HT-29 (cell line): Measurements from ENCODE around the gene FOXA2. TPM values are rescaled to one million over a fixed set of nuclear protein-coding genes. Genes with fewer than 3 reads are reported as not detected.
"Not testable (repeated sequence)": the region's sequence is repeated elsewhere in the genome, so short reads cannot be mapped to it uniquely, and the experiment has no call there.

ENCODE experiments used
- DNase-seq: peaks from one replicate; pipeline ENCODE4 v3.0.0-alpha.2; 2015; ENCODE audit warnings: low spot score
- total RNA-seq: library from RNA; depleted of rRNA; stranded (reverse); fragments of >200 nt; shearing (Covaris generic); gene quantifications from 2 replicates; pipeline ENCODE4 v1.2.3, GENCODE V29; 2014

The FOXA2 gene
- total RNA-seq, 1 experiment from 2014 or later: 9.1 TPM

DNA sequence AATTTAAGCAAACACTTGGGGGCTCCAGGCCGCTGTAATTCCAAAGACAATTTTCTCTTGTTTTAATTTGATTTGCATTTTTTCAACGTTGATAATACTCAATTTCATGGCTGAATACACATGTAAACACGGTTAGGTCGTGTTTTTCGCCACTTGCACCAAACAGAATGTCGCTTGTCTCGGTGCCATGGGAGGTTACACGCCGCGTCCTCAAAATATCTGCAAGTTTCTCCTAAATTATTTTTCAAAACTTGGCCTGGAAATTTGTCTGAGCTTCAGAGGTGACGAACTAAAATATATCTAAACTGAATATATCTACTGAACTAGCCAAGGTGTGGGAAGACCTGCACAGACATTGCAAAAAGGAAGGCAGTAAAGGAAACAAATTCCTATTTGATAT lies 15.0 kb downstream of the FOXA2 start:
- no peak for DNase-seq

DNA sequence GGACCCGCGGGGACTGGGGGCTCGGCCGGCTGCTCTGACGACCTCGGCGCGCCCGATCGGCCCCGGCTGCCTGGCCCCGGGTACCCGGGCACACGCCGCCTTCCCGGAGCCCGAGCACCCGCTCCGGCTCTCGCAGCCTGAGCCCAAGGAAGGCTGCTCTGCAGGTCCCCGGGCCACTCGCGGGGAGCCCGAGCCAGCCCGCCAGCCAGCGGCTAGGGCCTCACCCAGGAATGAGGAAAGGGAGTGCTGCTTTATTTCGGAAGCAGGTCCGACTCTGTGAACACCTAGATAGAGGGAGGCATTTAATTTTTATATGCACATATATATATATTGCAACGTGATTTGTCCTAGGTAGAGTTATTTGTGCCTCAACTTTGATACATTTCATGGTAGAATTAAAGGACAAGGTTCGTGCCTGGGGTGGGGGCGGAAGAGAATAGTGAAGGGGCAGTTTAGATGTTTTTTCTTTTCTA lies 15.5 kb downstream of the FOXA2 start:
- DNase-seq: no peak

DNA sequence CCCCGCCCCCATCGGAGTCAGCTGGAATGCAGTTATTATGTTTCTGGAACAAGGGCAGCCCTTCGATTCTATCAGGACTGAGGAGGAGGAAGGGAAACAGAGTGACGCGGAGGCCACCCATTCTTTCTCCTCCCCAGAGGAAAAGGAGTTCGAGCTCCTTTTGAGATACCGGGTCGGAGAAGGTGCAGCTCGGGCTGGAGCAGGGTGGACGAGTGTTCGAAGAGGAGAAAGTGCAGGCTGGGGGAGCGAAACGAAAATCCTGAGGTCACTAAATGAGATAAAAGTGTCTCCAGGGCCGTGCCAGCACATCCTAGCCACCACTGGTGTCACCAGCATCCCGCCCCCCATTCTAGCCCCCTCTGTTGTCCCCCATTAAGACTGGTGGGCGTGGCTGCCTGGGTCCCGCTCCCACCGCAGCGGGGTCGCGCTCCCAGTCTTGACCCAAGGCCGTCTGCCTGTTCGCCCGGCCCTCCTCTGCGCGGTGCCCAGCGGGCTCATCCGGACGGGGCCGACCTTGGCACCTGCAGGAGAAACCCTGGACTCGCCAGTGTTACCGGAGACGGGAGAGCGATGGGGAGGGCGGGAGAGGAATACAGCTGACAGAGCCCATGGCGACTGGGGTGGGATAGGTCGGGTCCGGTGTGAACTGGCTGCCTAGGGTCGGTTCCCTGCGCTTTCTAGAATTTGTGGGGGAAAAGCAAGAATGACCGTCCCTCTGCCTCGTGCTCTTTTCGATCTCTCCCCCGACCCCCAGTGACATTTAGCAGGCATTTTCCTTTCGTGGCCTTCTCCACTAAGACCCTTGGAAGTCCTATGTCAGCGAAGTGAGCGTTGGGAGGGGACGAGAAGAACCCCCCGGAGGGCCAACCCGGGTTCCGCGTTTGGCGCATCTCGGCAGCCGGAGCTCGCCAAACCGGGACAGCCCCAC lies 16.2 kb downstream of the FOXA2 start:
- no peak for DNase-seq

DNA sequence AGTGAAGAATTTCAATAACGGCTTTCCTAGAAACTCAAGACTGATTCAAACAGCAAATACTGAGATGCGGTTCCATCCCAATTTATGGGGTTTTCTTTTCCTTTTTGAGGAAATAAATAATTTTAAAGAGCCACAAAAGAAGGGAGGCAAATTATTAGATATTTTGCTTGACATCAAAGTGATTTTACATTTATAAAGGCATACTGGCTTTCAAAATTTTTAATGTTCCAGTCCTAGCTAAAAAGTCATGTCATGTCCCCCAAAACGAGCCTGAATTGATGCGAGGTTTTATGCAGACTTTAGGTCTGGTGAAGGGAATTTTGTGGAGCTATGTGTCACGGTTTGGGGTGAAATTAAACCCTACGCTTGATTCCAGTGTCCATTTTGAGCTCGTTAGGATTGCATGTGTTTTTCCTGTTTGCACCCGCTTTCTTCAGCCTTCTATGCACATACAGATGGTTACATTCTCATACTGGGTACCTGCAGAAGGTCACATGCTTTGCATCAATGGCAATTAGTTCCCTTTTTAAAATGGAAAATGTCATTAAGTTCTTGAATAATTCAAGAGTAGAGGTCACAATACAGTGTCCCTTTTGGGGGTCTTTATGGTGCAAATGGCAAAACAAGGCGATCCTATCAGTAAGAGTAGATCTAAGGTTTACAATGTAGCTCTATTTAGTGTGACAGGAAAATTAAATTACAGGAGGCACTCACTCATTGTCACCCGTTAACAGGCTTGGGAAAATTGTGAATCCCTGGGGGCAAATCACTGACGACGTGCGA lies 17.3 kb downstream of the FOXA2 start:
- no peak for DNase-seq

DNA sequence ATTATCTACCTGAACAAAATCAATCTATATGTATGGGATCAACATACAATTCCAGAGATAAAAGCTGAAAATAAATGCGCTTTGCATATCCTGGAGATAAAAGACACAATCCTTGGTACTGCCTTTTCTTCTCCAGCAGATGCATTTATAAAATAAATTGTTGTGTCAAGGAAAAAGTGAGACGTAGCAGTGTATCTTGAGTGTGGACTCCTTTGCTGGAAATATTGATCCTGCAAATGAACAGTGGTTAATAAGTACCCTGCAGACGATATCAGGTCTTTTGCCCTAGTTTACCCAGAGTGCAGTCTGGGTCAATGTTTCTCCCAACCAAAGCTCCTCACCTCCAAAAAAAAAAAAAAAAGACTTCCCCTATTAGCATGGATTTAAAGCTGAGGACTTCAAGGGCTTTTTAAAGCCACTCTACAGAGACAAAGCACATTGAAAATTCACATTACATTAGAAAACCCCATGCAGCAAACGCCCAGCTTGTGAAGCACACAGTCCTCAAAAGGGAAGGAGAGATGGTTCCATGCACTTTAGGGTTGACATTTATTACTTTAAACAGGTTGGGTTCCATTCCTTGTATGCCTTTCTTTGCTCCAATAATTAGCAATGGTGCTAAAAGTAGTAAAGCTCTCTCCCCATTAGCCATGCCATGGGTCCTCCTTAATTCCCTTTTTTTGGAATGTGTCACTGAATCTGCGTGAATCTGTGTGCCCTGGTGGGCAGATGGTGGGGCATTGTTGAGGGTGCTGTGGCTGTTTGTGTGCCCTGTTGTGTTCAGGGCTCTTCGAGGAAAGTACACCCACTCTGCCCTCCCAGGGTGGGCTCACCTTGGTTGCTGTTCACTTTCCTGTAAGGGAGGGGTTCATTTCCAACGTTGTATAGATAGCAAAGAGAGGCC lies 21.1 kb downstream of the FOXA2 start:
- DNase-seq: no peak

DNA sequence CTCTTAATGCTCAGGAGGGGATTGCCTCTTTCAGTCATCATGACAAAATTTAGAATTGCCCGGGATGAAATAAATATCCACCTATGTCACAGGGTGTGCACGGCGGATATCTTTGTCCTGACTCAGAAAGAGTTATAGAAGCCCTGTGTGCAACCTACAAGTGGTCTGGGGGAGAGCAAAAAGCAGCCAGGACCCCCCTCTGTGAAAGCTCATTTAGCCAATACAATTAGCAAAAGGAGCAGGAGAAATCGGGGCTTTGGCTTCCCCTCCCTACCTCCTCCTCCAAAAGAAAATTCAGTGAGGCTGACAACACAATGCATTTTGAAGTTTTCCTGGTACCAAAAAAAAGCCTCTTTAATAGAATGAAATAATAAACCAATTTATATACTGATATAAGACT lies 21.8 kb downstream of the FOXA2 start:
- no peak for DNase-seq

DNA sequence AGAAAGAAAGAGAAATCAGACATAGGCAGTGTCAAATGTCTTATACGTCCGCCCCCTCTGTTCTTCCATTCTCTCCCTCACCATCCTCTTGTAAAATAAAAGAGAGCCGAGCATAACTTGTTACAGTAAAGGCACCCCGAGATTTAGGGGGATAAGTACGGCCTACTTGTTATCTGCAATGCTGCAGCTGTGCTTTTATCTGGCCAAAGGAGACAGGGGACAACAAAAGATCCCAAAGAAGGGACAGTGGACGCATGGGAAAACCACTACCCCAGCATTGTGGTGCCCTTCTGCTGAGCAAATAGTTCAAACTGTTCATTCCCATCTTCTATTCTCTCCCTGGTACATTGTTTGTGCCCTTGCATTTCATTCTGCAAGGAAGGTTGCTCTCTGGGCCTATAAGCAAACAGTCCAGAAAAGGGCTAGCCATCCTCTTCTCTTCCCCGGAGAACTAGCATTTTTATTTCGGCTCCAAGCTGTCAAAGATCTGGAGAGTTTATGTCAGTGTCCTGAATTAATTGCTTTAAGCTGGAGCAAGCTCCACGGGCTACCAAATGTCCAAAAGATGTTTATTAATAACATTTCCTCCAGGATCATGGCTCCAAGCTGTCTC lies 22.3 kb downstream of the FOXA2 start:
- DNase-seq: no peak

DNA sequence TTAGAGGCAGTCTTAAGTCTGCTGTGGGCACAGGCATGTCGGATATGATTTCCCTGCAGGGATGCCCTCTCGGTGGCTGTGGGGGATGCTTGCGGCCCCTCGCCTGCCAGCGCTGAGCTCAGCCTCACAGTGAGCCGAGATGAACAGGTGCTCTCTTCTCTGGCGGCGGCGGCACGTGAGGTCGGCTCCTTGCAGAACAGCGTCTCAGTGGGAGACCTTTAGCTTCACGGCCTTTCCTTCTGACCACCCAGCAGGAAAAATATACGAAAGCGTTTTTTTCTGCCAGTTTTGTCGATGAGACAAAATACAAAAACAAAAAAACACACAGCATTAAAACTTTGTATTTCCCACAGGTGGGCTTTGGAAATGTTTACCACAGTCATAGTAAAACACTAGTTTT lies 23.6 kb downstream of the FOXA2 start:
- DNase-seq: no peak

DNA sequence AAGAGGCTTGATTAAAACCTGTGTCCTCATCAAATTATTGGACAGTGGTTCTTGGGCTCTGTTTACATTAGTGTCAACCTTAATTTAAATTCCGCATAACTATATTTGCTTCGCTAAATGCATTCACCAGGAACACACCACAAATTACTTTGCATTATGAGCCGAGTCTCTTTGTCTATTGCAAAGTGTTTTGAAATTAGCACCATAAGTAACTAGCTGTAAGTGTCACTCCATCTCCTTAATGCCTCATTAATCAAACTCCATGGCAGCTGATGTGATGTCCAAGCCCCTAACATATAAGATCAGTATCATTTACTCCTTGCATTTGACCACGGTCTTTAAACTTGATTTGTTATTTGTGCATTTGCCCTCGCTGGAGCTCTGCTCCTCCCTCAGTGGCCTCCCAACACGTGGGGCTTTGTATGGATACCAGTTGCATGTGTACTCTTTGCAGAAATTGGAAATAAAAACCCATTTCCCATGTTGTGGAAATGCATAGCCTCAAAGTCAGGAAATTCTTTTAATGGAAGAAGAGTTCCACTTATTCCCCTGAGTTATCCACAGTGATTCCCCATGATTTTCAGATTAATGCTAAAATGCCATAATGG lies 24.6 kb downstream of the FOXA2 start:
- no peak for DNase-seq

DNA sequence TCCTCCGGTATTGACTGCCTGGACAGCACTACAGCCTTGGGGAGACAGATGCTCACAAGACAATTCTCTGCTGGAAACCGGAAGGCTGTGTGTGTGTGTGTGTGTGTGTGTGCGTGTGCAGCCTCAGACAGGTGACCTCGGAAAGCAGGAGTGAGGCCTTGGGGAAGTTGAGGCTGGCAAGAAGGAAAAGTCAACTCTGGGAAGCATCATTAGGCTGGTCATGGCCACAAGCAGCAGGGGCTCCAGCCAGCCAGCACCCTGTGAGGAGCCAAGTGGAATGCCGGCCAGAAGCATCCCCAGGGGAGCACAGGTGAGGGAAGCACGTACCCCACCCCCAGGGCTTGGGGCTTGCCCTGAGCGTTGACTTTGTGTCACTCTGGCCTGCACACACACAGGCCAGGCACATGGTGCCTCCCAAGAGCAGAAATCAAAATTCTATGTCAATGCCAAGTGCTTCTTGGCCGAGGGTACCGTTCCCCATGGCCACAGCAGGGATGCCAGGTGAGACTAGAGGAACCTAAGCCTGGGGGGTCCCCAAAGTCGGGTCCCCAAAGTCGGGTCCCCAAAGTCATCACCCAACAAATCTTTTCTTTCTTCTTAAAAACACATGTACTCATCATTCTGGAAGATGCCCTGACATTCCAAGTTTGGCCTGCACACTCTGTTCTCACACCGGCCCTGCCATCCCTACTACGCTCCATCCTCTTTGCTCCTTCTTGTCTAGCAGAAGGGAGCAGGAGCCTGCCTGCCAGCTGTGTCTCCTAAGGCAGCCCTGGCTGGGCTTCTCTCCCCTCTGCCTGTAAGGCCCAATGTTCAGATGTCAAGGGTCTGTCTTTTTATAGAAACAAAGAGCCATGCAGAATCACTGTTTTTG lies 26.7 kb downstream of the FOXA2 start:
- DNase-seq: no peak

DNA sequence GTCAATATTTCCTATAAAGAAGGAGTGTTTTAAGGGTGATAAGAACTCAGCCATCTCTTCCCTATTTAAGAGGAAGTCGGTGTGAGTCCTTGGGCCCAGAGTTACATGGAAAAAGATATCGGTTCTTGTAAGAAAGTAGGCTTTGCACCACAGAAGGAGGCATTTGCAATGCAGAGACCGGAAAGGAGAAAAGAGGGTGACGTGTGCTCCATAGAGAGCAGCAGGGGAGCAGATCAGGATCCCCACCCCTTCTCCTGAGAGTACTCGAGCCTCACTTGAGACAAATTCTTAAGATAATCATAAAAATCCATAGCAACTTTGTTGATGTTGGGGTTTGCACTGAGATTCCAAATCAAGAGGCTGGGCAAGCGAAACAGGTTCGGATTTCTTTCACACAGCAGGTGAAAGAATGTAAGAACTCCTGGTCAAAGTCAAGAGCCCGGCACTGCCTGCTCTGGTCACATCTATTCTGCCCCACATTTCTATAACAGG lies 27.8 kb downstream of the FOXA2 start:
- DNase-seq: no peak

DNA sequence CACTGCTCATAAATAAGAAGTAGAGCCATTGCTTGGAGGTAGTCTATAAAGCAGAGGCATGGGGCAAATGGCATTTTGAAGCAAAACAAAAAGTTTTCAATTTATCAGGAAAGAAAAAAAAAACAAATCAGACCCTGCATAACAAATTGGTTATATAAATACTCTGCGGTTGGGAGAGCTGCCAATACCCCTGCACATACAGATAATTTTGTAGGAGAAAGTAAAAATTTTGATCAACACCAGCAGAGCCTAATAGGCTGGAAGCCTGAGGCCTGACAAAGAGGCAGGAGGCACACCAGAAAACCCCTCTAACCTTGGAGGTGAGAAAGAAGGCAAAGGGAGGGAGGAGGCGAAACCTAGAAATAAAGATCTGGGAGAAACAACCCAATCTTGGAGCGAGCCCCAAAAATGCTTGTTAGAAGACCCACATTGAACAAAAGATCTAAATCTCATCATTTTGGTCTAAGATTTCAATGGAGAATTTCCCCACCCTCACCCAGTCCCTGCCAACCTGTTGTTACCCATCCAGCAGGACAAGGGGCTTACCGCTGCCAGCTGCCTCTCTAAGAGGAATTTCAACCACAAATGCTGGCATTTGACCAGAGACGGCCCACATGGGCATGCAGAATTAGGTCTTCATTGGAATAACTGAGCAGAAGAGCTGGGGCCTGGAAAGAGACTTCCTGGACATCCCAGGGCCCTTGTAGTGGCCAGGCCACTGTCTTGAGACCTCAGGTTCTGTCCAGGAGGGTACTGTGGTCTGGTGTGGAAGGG lies 28.4 kb downstream of the FOXA2 start:
- DNase-seq: no peak

DNA sequence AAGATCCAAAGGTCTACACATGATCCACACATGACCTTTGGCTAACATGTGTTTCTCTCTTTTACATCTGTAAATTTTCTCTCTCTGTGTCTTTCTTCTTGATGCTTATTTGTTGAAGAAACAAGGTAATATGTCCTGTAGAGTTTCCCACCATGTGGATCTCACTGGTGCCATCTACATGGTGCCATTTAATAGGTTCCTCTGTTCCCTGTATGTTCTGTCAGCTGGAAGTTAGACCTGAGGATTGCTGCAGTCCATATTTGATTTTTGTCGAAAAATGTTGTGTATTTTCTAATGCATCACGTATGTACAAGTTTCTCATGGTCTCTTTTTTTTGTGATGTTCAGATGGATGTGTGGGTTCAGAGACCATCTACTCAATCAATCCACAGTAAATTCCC lies 30.0 kb downstream of the FOXA2 start:
- no peak for DNase-seq

DNA sequence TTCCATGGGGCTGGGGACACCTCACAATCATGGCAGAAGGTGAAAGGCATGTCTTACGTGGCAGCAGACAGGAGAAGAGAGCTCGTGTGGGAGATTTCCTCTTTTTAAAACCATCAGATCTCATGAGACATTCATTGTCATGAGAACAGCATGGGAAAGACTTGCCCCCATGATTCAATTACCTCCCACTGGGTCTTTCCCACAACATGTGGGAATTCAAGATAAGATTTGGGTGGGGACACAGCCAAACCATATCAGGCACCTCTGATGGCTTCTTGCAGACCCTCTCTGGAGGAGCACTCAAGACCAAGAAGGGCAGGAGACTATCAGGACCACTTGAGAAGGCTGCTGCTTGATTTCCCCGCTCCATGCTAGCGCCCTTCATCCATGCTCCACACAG lies 33.9 kb downstream of the FOXA2 start:
- not testable (repeated sequence) for DNase-seq

DNA sequence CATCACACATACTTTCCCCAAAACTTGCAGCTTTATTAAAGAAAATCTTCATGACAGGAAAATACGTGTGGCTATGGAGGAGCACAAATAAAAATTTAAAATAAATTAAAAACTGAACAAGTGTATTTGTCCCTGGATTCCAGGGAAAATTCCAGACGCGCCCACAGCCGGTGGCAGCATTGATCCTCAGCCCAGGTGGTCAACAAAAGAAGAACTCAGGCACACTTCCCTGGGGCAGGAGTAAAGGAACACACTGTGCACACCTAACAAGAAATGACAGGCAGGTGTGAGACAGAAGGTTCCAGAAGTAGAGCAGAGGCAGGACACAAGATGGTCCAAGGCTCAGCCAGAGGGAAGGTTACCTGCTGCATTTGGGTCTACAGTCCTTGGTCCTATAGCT lies 36.3 kb downstream of the FOXA2 start:
- no peak for DNase-seq

DNA sequence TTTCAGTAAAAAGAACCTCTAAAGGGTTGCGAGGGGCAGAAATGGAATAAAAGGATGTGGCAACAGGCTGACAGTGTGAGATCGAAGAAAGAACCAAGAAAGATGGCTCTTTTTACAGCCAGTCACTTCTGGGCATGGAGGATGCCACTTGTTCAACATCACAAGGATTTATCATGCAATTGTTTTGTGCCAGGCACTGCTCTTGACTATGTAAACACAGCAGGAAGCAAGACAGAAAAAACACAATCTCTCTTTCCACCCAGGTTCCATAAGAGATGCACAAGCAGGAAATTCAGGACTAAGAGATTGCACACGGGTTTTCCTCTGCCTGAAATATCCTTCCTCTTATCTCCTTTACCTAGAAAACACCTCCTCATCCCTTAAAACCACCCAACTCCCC lies 38.0 kb downstream of the FOXA2 start:
- no peak for DNase-seq

DNA sequence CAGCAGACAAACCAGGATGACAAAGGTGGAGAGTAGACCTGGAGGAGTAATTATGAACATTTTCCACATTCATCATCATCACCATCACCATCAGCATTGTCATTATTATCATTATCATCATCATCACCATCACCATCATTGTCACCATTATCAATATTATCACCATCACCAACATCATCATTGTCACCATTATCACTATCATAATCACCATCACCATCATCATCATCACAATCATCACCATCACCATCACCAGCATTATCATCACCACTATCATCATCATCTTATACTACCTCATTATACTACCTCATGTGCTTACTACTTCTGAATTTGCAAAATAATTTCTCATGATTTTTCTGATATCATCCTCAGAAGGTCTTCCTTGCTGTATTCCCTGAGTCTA lies 39.3 kb downstream of the FOXA2 start:
- no peak for DNase-seq

DNA sequence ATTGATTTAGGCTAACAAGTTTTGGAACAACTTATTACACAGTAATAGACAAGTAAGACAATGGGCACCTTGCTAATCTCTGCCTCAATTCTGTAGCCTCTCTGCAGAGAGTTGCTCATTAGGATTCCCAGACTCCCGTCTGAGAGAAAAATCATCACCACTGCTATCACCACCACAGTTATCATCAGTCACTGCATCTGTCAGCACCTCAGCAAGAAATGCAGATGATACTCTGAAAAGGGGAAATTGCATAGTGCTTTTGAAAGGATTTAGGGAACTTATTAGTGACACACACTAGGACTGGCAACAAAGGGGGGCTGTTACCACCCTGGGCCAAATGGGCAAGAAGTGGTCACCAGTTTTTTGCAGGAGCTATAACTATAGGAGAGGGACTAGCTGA lies 39.9 kb downstream of the FOXA2 start:
- no peak for DNase-seq

DNA sequence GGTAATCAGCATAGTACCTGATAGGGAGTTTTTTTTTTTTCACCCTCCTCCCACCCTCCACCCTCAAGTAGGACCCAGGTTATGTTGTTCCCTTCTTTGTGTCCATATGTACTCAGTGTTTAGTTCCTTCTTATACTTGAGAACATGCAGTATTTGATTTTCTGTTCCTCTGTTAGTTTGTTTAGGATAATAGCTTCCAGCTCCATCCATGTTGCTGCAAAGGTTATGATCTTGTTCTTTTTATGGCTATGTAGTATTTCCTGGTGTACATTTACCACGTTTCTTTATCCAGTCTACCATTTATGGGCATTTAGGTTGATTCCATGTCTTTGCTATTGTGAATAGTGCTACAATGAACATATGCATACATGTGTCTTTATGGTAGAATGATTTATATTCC lies 41.9 kb downstream of the FOXA2 start:
- no peak for DNase-seq
